Coronary artery (tissue), 2 donors: Measurements from ENCODE around the gene DPEP2.
"Not testable (repeated sequence)": the region's sequence is repeated elsewhere in the genome, so short reads cannot be mapped to it uniquely, and the experiment has no call there.

Experiments
- DNase-seq: peaks from one replicate; pipeline ENCODE4 v3.0.0-alpha.2; 2017; ENCODE audit warnings: low spot score
- H3K27ac ChIP-seq, 2 donors: fragments of 200-600 bp; sonication (generic); one replicate each; pipeline ENCODE4 v1.5.1; 2016 to 2019
- H3K4me3 ChIP-seq: fragments of 200-600 bp; sonication (generic); 2 replicates; pipeline ENCODE4 v1.5.1; 2016; ENCODE audit warnings: mild to moderate bottlenecking, moderate library complexity
- TF ChIP-seq, protein P1 (sequence below): fragments of 200-600 bp; sonication (generic); IDR thresholded peaks from one replicate; pipeline ENCODE4 v1.5.1; 2019; ENCODE audit warnings: antibody characterized with exemption

DPEP2 gene

DNA sequence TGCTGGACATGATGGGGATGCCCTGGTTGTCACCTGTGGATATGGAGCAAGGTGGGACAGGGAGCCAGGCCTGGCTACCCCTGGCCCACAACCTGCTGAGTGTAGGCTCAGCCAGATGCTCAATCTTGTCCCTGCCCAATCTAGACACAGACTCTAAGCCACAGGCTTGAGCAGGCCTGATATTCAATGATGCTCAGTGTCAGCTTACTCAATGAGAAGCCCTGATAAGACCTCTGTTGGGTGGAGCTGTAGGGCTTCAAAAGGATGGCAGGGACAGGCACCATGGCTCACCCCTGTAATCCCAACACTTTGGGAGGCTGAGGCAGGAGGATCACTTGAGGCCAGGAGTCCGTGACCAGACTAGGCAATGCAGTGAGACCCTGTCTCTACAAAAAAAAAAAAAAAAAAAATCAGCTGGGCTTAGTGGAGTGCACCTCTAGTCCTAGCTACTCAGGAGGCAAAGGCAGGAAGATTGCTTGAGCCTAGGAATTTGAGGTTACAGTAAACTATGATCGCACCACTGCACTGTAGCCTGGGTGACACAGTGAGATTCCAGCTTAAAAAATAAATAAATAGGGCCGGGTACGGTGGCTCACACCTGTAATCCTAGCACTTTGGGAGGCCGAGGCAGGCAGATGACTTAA, 58.7 kb downstream of the DPEP2 start:
- TF ChIP-seq, protein P1, sequence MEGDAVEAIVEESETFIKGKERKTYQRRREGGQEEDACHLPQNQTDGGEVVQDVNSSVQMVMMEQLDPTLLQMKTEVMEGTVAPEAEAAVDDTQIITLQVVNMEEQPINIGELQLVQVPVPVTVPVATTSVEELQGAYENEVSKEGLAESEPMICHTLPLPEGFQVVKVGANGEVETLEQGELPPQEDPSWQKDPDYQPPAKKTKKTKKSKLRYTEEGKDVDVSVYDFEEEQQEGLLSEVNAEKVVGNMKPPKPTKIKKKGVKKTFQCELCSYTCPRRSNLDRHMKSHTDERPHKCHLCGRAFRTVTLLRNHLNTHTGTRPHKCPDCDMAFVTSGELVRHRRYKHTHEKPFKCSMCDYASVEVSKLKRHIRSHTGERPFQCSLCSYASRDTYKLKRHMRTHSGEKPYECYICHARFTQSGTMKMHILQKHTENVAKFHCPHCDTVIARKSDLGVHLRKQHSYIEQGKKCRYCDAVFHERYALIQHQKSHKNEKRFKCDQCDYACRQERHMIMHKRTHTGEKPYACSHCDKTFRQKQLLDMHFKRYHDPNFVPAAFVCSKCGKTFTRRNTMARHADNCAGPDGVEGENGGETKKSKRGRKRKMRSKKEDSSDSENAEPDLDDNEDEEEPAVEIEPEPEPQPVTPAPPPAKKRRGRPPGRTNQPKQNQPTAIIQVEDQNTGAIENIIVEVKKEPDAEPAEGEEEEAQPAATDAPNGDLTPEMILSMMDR, result no peak
- Histone ChIP-seq H3K4me3 (no peak overlapping the region), H3K27ac (no peak overlapping the region)
- no peak for DNase-seq

DNA sequence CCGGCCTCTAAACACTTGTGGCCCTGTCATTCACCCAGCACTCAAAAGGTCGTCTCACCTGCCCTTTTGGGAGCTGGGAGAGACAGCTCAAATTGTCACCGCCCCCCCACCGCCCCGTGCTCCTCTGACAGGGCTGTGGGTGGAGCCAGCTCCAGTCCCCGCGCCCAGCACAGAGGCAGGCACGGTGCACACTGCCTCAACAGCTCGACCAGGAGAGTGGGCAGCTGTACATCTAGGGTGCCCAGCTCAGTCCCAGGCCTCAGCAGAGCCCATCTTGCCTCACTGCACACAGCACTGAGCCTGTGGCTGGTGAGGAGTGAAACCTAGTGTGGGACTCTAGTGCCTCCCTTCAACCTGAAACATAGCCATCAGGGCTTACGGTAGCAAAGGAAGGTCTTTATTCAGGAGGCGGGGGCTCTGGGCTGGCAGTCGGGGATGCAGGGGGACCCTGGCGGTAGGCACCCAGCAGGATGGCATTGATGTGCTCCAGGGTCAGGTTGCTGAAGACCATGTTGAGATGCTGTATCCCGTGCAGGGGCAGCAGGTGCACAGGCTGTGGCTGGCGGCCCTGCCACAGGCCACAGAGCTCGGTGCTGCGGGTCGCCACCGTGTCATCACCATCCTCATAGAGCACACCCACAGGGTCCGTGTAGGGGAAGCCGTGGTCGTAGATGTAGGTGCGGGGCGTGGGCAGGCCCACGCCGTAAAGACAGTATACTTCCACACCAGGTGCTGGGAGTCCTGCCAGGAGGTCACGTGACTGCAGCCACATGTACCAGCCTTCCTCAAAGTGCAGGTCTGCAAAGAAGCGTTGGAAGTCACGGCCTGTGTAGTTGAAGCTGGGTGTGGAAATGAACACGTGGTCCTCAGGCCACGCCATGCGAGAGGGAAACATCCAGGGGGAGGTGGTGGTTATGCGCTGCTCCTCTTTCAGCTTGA, 59.5 kb downstream of the DPEP2 start:
- TF ChIP-seq, protein P1, result no peak
- Histone ChIP-seq H3K27ac (no peak overlapping the region), H3K4me3 (no peak overlapping the region)
- DNase-seq, result no peak

DNA sequence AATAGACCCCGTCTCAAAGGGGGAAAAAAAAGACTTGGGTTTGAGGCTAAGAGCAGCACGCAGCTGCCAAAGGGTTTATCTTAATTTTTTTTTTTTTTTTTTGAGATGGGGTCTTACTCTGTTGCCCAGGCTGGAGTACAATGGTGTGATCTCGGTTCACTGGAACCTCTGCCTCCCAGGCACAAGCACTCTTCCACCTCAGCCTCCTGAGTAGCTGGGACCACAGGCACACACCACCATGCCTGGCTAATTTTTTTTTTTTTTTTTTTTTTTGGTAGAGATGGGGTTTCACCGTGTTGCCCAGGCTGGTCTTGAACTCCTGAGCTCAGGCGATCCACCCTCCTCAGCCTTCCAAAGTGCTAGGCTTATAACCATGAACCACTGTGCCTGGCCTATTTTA, 61.6 kb downstream of the DPEP2 start:
- H3K27ac ChIP-seq, DNase-seq, H3K4me3 ChIP-seq: not testable (repeated sequence)
